HG02970 (cell line): ENCODE data around the gene ZNF526.

Source experiments
- ATAC-seq: cut with Tn5 transposase; IDR thresholded peaks from one replicate; pipeline ENCODE4 v1.9.1; 2021; ENCODE audit warnings: mild to moderate bottlenecking, moderate library complexity, moderate number of reproducible peaks; ENCODE audit not compliant: unreplicated experiment, low FRiP score

The ZNF526 gene, protein sequence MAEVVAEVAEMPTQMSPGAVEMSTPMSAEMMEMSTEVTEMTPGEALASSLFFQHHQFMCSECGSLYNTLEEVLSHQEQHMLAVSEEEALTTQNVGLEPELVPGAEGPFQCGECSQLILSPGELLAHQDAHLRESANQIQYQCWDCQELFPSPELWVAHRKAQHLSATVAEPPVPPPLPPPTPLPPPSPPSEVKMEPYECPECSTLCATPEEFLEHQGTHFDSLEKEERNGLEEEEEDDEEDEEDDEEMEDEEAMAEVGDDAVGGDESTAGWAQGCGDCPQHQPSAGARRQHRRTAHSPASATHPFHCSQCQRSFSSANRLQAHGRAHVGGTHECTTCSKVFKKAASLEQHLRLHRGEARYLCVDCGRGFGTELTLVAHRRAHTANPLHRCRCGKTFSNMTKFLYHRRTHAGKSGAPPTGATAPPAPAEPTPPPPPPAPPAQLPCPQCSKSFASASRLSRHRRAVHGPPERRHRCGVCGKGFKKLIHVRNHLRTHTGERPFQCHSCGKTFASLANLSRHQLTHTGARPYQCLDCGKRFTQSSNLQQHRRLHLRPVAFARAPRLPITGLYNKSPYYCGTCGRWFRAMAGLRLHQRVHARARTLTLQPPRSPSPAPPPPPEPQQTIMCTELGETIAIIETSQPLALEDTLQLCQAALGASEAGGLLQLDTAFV

DNA sequence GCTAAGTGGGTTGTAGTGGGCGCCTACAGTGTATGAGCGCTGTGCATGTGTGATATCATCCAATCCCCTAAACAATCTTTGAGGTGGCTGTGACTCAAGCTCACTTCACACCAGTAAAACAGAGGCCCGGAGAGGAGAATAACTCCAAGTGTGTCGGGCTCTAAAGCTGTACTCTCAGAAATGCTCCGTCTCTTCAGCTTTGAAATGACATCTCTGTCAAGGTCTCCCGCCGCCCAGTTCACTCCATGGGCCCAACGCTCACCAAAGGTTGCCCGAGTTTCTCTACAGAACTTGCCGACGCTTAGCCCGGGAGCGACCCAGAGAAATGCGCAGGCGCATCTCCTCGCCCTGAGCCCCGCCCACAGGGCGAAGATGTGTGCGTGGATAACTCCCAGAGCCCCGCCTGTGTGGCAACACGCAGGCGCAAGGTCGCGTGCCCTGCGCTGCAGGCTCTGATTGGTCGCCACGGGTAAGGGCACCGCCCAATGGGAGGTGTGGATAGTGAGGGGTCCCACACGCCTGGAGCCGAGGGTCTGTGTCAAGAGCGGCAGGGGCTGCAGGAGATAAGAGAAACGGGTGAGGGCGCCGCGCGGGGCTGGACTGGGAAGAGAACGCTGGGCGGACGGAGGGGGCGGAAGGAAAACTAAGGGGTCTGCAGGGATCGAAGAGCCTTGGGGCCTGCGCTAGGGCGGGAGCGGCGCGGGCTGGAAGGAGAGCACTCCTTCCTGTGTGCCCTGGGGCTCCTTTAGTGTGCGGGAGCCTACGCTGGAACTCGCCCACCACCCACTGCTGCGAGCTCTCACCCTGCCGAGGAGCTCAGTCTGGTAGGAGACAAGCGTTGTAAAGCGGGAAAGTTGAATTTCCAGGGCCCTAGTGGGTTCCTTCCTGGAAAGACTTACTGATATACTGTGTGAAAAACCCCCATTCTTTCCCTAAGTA, at the start of gene ZNF526:
TSS of gene ZNF526 (plus strand) at position 501 of the 939 bp plus-strand sequence. CDS start 4,092 bp downstream, outside the sequence.
- peak; percentile 52 for ATAC-seq

- ATAC-seq: no peak
Observed at GRCh38 chr19:42170715-42171114, 49.4 kb upstream of the ZNF526 start.

DNA sequence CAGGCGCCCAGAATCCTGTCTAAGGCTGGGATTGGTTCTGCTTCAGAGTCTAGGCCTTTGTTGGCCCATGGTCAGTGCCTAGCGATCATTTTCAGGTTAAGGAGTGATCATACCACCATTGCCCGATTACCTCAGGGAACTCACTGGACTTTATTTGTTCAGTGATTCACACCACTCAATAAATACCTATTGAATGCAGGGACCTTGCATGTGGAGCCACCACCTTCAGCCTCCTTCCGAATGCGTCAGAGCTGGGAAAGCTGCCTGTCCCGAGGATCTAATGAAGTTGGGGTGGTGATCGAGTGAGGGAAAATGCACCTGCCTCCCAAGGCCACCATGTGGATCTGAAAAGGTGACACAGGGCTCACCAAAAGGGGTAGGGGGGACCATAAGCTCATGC, 47.9 kb upstream of the ZNF526 start:
- ATAC-seq: no peak

- ATAC-seq: no peak
Observed at GRCh38 chr19:42173695-42174094, 46.4 kb upstream of the ZNF526 start.

GRCh38 chr19:42174188-42174587, 45.9 kb upstream of the ZNF526 start:
- ATAC-seq: no peak

DNA sequence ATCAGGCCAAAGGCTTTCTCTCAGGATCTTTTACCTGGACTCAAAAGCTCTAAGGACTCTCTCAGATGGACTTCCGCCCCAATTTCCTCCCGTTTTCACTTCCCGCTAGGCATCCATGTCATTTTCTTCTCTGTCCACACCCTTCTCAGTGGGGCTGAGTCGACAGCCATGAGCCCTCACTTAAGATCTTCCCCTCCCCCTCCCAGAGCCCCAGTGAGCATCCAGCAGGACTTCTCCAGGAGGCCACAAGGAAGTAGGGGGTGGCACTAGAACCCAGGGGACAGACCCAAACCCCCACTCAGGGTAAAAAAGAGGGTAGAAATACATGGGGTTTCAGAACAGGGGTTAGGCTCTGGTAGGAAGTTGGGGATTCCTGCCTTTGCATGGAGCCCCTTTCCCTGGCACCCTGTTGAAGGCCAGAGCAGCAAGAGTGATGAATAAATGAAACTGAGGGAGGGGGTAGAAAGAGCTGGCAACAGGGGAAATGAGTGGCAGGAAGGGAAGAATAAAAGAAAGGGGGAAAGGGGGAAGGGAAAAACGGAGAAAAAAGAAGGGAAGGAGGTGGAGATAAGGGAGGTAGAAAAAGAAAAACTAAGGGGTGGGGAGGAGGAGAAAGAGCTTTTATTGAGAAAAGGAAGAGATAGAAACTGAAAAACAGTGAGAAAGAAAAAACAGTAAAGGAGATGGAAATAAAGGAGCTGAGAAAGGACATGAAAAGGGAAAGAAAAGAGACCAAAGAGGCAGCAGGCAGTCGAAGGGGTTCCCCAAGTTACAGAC, 45.0 kb upstream of the ZNF526 start:
- no peak for ATAC-seq

GRCh38 chr19:42175952-42176648, 44.0 kb upstream of the ZNF526 start:
- ATAC-seq: no peak

DNA sequence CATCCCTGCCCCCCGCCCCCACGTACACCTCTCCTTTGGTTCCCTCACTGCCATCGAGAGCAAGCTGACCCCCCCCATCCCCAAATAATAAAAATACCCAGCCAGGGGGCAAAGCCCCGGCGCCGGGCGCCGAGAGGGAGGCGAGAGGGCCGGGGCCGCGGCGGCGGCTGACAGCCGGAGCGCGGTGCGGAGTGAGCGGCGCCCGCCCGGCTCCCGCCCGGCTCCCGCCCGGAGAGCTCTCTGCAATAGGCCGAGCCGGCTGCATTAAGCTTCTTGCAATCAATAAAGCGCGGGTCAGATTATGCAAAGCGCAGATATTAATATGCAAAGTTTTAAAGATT, 43.5 kb upstream of the ZNF526 start:
- no peak for ATAC-seq

DNA sequence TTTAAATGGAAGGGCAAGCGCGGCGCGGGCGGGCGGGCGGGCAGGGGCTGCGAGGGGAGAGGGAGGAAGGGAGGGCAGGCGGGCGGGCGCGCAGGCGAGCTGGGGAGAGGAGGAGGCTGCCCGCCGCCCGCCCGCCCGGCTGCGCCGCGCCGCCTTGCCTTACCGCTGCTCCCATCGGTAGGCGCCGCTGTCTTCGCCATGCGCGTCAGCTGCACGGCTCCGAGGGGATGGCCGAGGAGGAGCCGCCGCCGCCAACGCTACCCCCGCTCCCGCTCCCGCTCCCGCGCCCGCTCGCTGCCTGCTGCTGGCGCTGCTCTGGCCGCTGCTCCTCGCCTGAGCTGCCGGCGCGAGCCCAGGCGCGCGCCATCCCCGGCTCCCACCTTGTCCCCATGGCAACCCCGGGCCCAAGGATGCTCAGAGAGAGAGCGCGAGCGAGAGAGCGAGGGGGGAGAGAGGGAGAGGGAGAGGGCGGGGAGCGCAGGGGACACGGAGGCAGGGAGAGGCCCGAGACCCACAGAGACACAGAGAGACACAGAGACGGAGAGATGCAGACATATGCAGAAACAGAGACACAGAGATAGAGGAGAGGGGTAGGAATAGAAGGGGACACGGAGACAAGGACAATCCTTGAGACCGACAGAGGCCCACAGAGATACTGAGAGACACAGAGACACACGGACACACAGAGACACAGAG, 43.0 kb upstream of the ZNF526 start:
- ATAC-seq: no peak

DNA sequence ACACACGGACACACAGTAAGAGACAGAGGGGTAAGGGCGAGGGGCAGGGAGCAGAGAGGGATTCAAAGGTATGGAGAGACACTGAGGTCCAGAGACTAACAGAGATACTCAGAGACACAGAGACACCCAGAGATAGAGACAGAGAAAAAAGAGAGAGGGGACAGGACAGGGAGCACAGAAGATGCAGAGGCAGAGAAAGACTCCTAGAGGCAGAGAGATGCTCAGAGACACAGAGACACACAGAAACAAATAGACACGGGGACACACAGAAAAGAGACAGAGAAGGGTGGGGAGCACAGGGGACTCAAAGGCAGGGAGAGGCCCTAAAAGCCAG, 42.5 kb upstream of the ZNF526 start:
- ATAC-seq: no peak

GRCh38 chr19:42178791-42179674, 41.1 kb upstream of the ZNF526 start:
- no peak for ATAC-seq

GRCh38 chr19:42184401-42184861, 35.7 kb upstream of the ZNF526 start:
- ATAC-seq: no peak

DNA sequence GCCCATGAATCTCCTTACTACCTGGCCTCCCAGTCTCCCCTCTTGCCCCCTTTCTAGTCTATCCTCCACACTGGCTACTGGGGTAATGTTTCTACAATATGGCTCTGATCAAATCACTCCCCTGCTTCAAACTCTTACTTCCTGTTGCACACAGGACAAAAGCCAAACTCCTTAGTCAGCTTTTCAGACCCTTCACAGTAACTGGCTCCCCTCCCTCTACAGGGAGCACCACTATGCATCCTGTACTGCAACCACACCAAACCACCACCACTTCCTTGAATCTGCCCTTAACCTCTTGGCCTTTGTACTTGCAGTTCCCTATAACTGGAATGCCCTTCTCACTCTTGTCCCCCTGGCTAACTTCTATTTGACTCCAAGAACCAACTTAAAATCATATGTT, 34.8 kb upstream of the ZNF526 start:
- ATAC-seq: no peak

GRCh38 chr19:42188665-42189064, 31.4 kb upstream of the ZNF526 start:
- no peak for ATAC-seq

DNA sequence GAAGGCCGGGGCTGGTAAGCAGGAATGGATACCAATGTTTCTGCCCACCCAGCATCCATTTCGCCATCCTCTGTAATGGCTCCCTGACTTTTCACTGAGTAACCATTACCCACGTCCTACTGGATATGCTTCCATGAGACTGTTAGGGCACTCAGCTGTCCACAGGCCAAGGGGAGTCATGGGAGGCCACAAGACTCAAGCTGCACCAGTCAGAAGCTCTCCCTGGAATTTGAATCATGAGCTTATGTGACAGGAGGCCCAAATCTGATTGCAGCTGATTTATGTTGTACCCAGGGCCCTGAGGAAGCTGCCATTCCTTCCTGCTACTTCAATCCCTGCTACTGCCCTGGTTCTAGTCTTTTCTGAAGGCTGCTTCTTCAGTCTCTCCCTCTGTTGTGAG, 31.0 kb upstream of the ZNF526 start:
- no peak for ATAC-seq

DNA sequence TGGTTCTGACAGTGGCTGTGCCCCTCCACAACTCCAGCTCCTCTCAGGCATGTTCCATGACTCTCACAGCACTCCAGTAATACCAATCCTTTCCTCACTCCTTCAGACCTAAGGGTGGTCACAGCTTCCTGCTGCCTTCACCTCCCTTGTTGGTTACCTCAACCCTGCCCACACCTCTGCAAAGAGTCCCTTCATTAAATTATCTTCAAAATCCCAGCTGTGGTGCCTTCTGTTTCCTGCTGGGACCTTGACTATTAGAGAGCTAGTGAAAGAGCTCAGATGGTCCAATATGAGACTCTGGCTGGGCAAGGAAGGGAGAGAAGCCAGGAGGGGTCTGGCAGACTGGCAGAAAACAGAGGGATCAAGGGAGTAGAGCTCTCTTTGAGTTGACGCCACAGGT, 28.8 kb upstream of the ZNF526 start:
- ATAC-seq: no peak

GRCh38 chr19:42191855-42192254, 28.3 kb upstream of the ZNF526 start:
- no peak for ATAC-seq

GRCh38 chr19:42193294-42193693, 26.8 kb upstream of the ZNF526 start:
- no peak for ATAC-seq
